Glutamatergic neuron (in vitro differentiated cells): ENCODE data around the gene UNK. TPM values are rescaled to one million over a fixed set of nuclear protein-coding genes. Genes with fewer than 3 reads are reported as not detected.
A peak's percentile ranks its signal among the peaks of the same experiment; 100 is the strongest.

Experiments
- DNase-seq: peaks from one replicate; pipeline ENCODE4 v3.0.0; 2022
- H3K27ac Mint-ChIP-seq: one replicate; pipeline ENCODE4 v1.8.0; 2020; ENCODE audit warnings: mild to moderate bottlenecking, mixed read lengths, inconsistent platforms; ENCODE audit not compliant: unreplicated experiment
- H3K27me3 Mint-ChIP-seq: one replicate; pipeline ENCODE4 v1.8.0; 2020; ENCODE audit warnings: mild to moderate bottlenecking, moderate library complexity, mixed read lengths, inconsistent platforms; ENCODE audit not compliant: unreplicated experiment
- H3K36me3 Mint-ChIP-seq: one replicate; pipeline ENCODE4 v1.8.0; 2020; ENCODE audit warnings: mild to moderate bottlenecking, mixed read lengths, inconsistent platforms; ENCODE audit not compliant: unreplicated experiment
- H3K4me1 Mint-ChIP-seq: one replicate; pipeline ENCODE4 v1.8.0; 2020; ENCODE audit warnings: mild to moderate bottlenecking, low read depth, mixed read lengths, inconsistent platforms; ENCODE audit not compliant: unreplicated experiment
- H3K4me3 Mint-ChIP-seq: one replicate; pipeline ENCODE4 v1.8.0; 2020; ENCODE audit warnings: mild to moderate bottlenecking, mixed read lengths, inconsistent platforms; ENCODE audit not compliant: unreplicated experiment
- H3K9me3 Mint-ChIP-seq: one replicate; pipeline ENCODE4 v1.8.0; 2020; ENCODE audit warnings: mild to moderate bottlenecking, moderate library complexity, mixed read lengths, inconsistent platforms; ENCODE audit not compliant: unreplicated experiment
- total RNA-seq: library from RNA; stranded (reverse); fragmentation: NEBNext Ultra II Directional; extraction: Animal tissue kit (Norgen Biotek cat#: 25700); gene quantifications from one replicate; pipeline ENCODE4 v1.2.1, GENCODE V29; 2021; ENCODE audit not compliant: unreplicated experiment
- TF ChIP-seq, protein P1 (sequence below): fragments of 200-600 bp; sonication (generic); IDR thresholded peaks from one replicate; pipeline ENCODE4 v1.5.0; 2021; ENCODE audit not compliant: partially characterized antibody, unreplicated experiment

The UNK gene
- total RNA-seq, 1 donor from 2014 or later: 65.5 TPM

DNA sequence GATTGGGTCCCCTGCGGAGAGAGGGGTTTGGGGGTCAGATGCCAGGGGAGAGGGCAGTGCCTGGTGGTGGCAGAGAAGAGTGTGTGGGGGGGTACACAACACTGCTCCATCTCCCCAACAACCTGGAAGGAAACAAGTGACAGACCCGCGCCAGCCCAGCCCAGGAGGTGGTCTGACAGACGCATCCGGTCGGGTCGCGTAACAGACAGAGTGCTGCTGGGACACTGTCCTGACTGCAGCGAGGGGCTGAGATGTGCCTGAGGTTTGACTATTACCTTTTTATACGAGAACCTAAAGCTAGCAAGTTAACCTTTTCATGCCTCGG lies 43.4 kb downstream of the UNK start:
- TF ChIP-seq, protein P1, sequence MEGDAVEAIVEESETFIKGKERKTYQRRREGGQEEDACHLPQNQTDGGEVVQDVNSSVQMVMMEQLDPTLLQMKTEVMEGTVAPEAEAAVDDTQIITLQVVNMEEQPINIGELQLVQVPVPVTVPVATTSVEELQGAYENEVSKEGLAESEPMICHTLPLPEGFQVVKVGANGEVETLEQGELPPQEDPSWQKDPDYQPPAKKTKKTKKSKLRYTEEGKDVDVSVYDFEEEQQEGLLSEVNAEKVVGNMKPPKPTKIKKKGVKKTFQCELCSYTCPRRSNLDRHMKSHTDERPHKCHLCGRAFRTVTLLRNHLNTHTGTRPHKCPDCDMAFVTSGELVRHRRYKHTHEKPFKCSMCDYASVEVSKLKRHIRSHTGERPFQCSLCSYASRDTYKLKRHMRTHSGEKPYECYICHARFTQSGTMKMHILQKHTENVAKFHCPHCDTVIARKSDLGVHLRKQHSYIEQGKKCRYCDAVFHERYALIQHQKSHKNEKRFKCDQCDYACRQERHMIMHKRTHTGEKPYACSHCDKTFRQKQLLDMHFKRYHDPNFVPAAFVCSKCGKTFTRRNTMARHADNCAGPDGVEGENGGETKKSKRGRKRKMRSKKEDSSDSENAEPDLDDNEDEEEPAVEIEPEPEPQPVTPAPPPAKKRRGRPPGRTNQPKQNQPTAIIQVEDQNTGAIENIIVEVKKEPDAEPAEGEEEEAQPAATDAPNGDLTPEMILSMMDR: no peak
- peaks cover 9% of the 10 kb centered on the region for H3K27me3 Mint-ChIP-seq
- no peaks in the 10 kb centered on the region for H3K36me3 Mint-ChIP-seq
- H3K4me1 Mint-ChIP-seq: peaks cover 20% of the 10 kb centered on the region
- H3K4me3 Mint-ChIP-seq: peak overlapping the region; percentile 25
- no peak for DNase-seq
- H3K9me3 Mint-ChIP-seq: peaks cover 8% of the 10 kb centered on the region
- H3K27ac Mint-ChIP-seq: peak overlapping the region; percentile 93

GRCh38 chr17:75828741-75829140 lies 44.1 kb downstream of the UNK start:
- Mint-ChIP-seq H3K27ac (no peak overlapping the region), H3K4me1 (peaks cover 20% of the 10 kb centered on the region), H3K9me3 (peaks cover 13% of the 10 kb centered on the region), H3K27me3 (peaks cover 11% of the 10 kb centered on the region), H3K4me3 (no peak overlapping the region), H3K36me3 (no peaks in the 10 kb centered on the region)
- TF ChIP-seq, protein P1: no peak
- DNase-seq: no peak

- peaks cover 11% of the 10 kb centered on the region for H3K27me3 Mint-ChIP-seq
- TF ChIP-seq, protein P1: no peak
- H3K36me3 Mint-ChIP-seq: no peaks in the 10 kb centered on the region
- H3K4me3 Mint-ChIP-seq: no peak overlapping the region
- peaks cover 18% of the 10 kb centered on the region for H3K4me1 Mint-ChIP-seq
- DNase-seq: no peak
- H3K27ac Mint-ChIP-seq: no peak overlapping the region
- peaks cover 13% of the 10 kb centered on the region for H3K9me3 Mint-ChIP-seq
Observed at GRCh38 chr17:75829747-75830146, 45.1 kb downstream of the UNK start.

DNA sequence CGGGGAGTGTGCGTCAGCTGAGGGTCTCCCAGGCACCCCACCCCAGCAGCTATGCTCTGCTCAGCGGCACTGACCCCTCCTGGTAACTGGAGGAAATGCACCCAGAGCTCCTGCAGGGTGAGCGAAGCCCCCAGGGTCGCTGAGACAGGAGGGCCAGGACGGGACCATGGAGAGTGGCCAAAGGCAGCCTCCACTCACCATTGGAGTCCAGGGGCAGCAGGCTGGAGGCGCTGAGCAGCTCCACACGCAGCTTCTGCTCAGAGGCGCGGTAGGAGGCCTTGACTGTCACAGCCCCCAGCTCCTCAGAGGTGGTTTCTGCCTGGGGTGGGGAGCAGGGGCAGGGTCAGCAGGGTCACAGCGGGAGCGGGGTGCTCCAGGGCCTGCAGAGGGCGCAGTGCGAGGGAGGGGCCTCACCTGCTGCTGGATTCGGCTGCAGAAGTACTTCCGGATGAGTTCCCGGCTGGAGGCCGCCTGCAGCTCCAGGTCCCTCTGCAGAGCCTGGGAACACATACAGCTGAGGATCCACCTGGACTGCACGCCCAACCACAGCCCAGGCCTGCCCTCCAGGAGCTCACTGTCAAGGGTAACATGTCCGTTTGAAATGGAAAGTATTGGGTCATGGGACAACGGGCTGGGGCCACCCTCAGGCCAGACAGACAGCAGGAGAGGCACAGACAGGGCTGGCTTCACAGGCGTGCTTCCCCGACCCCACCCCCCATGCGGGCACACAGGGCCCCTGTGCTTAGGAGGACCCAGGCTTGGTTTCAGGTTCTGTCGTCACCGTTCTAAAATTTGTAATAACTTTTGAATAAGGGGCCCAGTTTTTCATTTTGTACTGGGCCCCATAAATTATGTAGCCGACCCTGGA lies 45.8 kb downstream of the UNK start:
- H3K4me3 Mint-ChIP-seq: no peak overlapping the region
- H3K27me3 Mint-ChIP-seq: peaks cover 9% of the 10 kb centered on the region
- H3K36me3 Mint-ChIP-seq: no peaks in the 10 kb centered on the region
- TF ChIP-seq, protein P1: peak; percentile 83
- H3K27ac Mint-ChIP-seq: no peak overlapping the region
- H3K9me3 Mint-ChIP-seq: peaks cover 13% of the 10 kb centered on the region
- DNase-seq: peak; percentile 84
- peaks cover 19% of the 10 kb centered on the region for H3K4me1 Mint-ChIP-seq

GRCh38 chr17:75831032-75831571 lies 46.5 kb downstream of the UNK start:
- Mint-ChIP-seq H3K36me3 (no peaks in the 10 kb centered on the region), H3K9me3 (peaks cover 13% of the 10 kb centered on the region), H3K27ac (no peak overlapping the region), H3K27me3 (peaks cover 8% of the 10 kb centered on the region), H3K4me3 (no peak overlapping the region), H3K4me1 (peaks cover 16% of the 10 kb centered on the region)
- TF ChIP-seq, protein P1: no peak
- DNase-seq: no peak
